ENCODE results near the gene SFSWAP. TPM values are rescaled to one million over a fixed set of nuclear protein-coding genes. Genes with fewer than 3 reads are reported as not detected.

SFSWAP gene
- total and polyA plus RNA-seq, 4 donors: 6.1 to 21.6 (median 10.1) TPM

GRCh38 chr12:131828671-131829355 is 117.9 kb downstream of the SFSWAP start:
- Histone ChIP-seq H3K9ac (ENCODE audit: low read depth in 1 of 2, low read length in 2 of 2) (no peak overlapping the region), H3K27me3 (ENCODE audit: control insufficient read depth in 4 of 4, insufficient read depth in 4 of 4, low read length in 3 of 4) (peaks cover 0 to 22% (median 5%) of the 10 kb centered on the region in 4 donors), H3K36me3 (ENCODE audit: control insufficient read depth in 4 of 4, insufficient read depth in 3 of 4, low read depth in 1 of 4, low read length in 3 of 4) (no peaks in the 10 kb centered on the region), H3K4me1 (ENCODE audit: control insufficient read depth in 4 of 4, insufficient read depth in 4 of 4, low read length in 3 of 4) (peaks cover 18 to 35% (median 22%) of the 10 kb centered on the region in 4 donors), H3K9me3 (ENCODE audit: control insufficient read depth in 4 of 4, low read length in 3 of 4) (no peaks in the 10 kb centered on the region), H3K27ac (ENCODE audit: low read depth in 1 of 2, low read length in 2 of 2) (peak overlapping the region; percentile 7 to 12), H3K4me3 (ENCODE audit: low read depth in 1 of 3, low read length in 3 of 3) (peak overlapping the region in 2 of 3 donors; percentile 17 to 58)
- TF ChIP-seq RAD21 (IDR thresholded peaks at IDR 0.05) (no peak), FOXA1 (IDR thresholded peaks at IDR 0.05) (no peak)
- 2% methylated on average over 64 of the region's 64 CpGs for WGBS
- no peak for DNase-seq (ENCODE audit: low spot score)

- Histone ChIP-seq H3K4me1 (ENCODE audit: control insufficient read depth in 4 of 4, insufficient read depth in 4 of 4, low read length in 3 of 4) (peaks cover 18 to 35% (median 22%) of the 10 kb centered on the region in 4 donors), H3K4me3 (ENCODE audit: low read depth in 1 of 3, low read length in 3 of 3) (peak overlapping the region in 2 of 3 donors; percentile 17 to 58), H3K27ac (ENCODE audit: low read depth in 1 of 2, low read length in 2 of 2) (peak overlapping the region in 1 of 2 donors; percentile 12), H3K9me3 (ENCODE audit: control insufficient read depth in 4 of 4, low read length in 3 of 4) (no peaks in the 10 kb centered on the region), H3K9ac (ENCODE audit: low read depth in 1 of 2, low read length in 2 of 2) (no peak overlapping the region), H3K27me3 (ENCODE audit: control insufficient read depth in 4 of 4, insufficient read depth in 4 of 4, low read length in 3 of 4) (peaks cover 0 to 22% (median 6%) of the 10 kb centered on the region in 4 donors), H3K36me3 (ENCODE audit: control insufficient read depth in 4 of 4, insufficient read depth in 3 of 4, low read depth in 1 of 4, low read length in 3 of 4) (no peaks in the 10 kb centered on the region)
- 9% methylated on average over 27 of the region's 27 CpGs for WGBS
- TF ChIP-seq RAD21 (IDR thresholded peaks at IDR 0.05) (no peak), EGR1 (IDR thresholded peaks at IDR 0.05; ENCODE audit: low read depth in 2 of 2) (no peak), CTCF (IDR thresholded peaks at IDR 0.05; ENCODE audit: low read depth, low read length, missing input control) (no peak), TAF1 (conservative IDR thresholded peaks at IDR 0.05) (no peak), FOXA2 (IDR thresholded peaks at IDR 0.05) (no peak), ATF3 (IDR thresholded peaks at IDR 0.05) (no peak), HNF4G (IDR thresholded peaks at IDR 0.05) (no peak), JUND (IDR thresholded peaks at IDR 0.05) (no peak), NR2F2 (IDR thresholded peaks at IDR 0.05) (no peak), FOXA1 (IDR thresholded peaks at IDR 0.05) (no peak), SP1 (IDR thresholded peaks at IDR 0.05) (no peak), MAX (IDR thresholded peaks at IDR 0.05) (no peak), HNF4A (conservative IDR thresholded peaks at IDR 0.05) (no peak)
- no peak for DNase-seq (ENCODE audit: low spot score)
These were observed 118.5 kb downstream of the SFSWAP start for GRCh38 chr12:131829356-131829747.

GRCh38 chr12:131829791-131830334 is 119.0 kb downstream of the SFSWAP start:
- H3K9me3 ChIP-seq (ENCODE audit: control insufficient read depth in 4 of 4, low read length in 3 of 4): no peaks in the 10 kb centered on the region
- peaks cover 18 to 35% (median 22%) of the 10 kb centered on the region in 4 donors for H3K4me1 ChIP-seq (ENCODE audit: control insufficient read depth in 4 of 4, insufficient read depth in 4 of 4, low read length in 3 of 4)
- 13% methylated on average over 28 of the region's 28 CpGs for WGBS
- H3K27ac ChIP-seq (ENCODE audit: low read depth in 1 of 2, low read length in 2 of 2): no peak overlapping the region
- H3K4me3 ChIP-seq (ENCODE audit: low read depth in 1 of 3, low read length in 3 of 3): peak overlapping the region in 1 of 3 donors; percentile 46
- peaks cover 0 to 22% (median 7%) of the 10 kb centered on the region in 4 donors for H3K27me3 ChIP-seq (ENCODE audit: control insufficient read depth in 4 of 4, insufficient read depth in 4 of 4, low read length in 3 of 4)
- no peaks in the 10 kb centered on the region for H3K36me3 ChIP-seq (ENCODE audit: control insufficient read depth in 4 of 4, insufficient read depth in 3 of 4, low read depth in 1 of 4, low read length in 3 of 4)
- no peak overlapping the region for H3K9ac ChIP-seq (ENCODE audit: low read depth in 1 of 2, low read length in 2 of 2)
- no peak for TF ChIP-seq TAF1 (conservative IDR thresholded peaks at IDR 0.05)
- TF ChIP-seq GABPA (IDR thresholded peaks at IDR 0.05 in 1 of 2, conservative IDR thresholded peaks at IDR 0.05 in 1 of 2): no peak
- no peak for TF ChIP-seq FOXA1 (IDR thresholded peaks at IDR 0.05)
- no peak for TF ChIP-seq RXRA (IDR thresholded peaks at IDR 0.05)
- no peak for TF ChIP-seq YY1 (IDR thresholded peaks at IDR 0.05)
- TF ChIP-seq HNF4A (conservative IDR thresholded peaks at IDR 0.05): no peak
- no peak for TF ChIP-seq HNF4G (IDR thresholded peaks at IDR 0.05)
- no peak for DNase-seq (ENCODE audit: low spot score)
